ENCODE measurements around the gene TMUB1.

The TMUB1 gene

DNA sequence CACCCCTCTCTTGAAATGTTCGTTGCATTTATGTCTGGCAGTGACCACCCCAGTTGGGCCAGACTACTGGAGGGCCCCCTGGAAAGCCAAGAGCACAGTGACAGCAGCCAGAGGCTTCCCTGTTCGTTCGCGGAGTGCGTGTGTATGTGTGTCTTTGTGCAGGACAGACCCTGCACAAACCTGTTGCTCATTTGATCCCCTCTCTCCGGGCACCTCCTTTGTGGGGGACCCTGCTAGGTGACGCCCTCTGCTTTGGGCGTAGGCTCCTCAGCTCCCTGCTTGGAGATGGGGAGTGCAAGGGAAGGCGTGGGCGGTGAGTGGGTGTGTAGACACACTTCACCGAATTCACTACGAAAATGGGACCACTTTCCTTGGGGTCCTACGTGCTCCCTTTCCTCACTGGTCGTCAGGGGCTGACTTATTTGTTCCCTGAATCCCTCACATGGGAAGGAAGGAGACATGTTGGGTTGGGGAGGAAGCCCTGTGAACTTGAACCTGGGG, 41.7 kb upstream of the TMUB1 start:
- intact Hi-C loops (cut with micrococcal nuclease) = loop anchor here (5.0 kb wide), 1 partner anchor 47 kb away; no protein-coding TSS in a partner anchor
- no peaks in the 10 kb centered on the region for H3K27me3 Mint-ChIP-seq
- H3K4me1 Mint-ChIP-seq (ENCODE audit: low read depth) = peaks cover 21% of the 10 kb centered on the region
- H3K9me3 Mint-ChIP-seq = no peaks in the 10 kb centered on the region
- peaks cover 100% of the 10 kb centered on the region for H3K36me3 Mint-ChIP-seq (ENCODE audit: low read depth)
- no peak overlapping the region for H3K27ac Mint-ChIP-seq
- no peak overlapping the region for H3K4me3 Mint-ChIP-seq

DNA sequence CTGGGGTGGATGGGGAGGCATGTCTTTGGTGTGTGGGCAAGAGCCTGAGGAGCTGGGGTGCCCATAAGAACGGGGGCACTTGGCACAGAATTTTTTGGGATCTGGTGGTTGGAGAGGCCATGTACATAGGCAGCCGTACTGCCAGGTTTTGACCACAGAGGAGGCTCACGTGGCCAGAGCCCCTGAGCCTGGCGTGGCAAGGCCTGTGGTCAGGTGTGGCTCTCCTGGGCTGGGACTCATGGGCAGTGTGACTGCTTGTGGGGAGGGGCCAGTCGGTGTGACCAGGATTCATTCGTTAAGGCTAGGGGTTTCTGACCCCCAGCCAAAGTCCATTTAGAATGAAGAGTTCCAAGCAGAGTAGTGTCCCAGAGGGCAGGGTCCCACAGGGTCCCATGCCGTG, 41.2 kb upstream of the TMUB1 start:
- H3K27ac Mint-ChIP-seq = no peak overlapping the region
- H3K36me3 Mint-ChIP-seq (ENCODE audit: low read depth) = peaks cover 100% of the 10 kb centered on the region
- H3K4me1 Mint-ChIP-seq (ENCODE audit: low read depth) = peaks cover 21% of the 10 kb centered on the region
- no peak overlapping the region for H3K4me3 Mint-ChIP-seq
- intact Hi-C loops (cut with micrococcal nuclease) = loop anchor here (5.0 kb wide), 1 partner anchor 48 kb away; no protein-coding TSS in a partner anchor
- H3K9me3 Mint-ChIP-seq = no peaks in the 10 kb centered on the region
- no peaks in the 10 kb centered on the region for H3K27me3 Mint-ChIP-seq

DNA sequence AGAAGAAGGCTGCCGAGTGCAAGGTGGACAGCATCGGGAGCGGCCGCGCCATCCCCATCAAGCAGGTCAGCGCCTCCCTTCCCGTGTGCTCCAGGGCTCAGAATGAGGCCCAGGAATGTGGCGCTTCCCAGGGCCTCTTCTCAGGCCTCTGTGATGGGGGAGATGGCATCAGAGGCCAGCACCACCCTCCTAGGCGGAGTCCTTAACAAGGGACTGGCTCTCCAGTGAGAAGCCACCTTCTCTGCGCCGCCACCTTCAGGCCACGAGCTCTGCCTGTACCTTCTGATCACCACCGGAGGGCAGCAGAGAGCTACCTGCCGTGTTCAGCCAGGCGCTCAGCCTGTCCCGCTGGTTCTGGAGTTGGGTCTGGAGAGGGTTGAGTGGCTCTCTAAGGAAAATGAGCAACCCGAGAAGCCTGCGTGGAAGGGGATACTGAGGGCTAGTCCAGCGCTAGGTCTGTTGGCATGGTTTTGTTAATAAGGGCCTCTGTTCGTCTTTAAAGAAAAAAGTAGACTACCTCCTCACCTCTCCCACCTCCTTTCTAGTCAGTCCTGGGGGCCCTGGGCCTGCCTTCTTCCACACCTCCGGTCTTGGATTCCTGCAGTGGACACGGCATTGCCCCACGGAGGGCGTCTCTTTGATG, 40.6 kb upstream of the TMUB1 start:
- H3K27ac Mint-ChIP-seq = no peak overlapping the region
- H3K4me1 Mint-ChIP-seq (ENCODE audit: low read depth) = peaks cover 25% of the 10 kb centered on the region
- H3K27me3 Mint-ChIP-seq = no peaks in the 10 kb centered on the region
- intact Hi-C loops (cut with micrococcal nuclease) = loop anchor here (5.0 kb wide), 1 partner anchor 48 kb away; no protein-coding TSS in a partner anchor
- H3K9me3 Mint-ChIP-seq = no peaks in the 10 kb centered on the region
- H3K36me3 Mint-ChIP-seq (ENCODE audit: low read depth) = peaks cover 100% of the 10 kb centered on the region
- H3K4me3 Mint-ChIP-seq = no peak overlapping the region

GRCh38 chr7:151123158-151123821, 40.0 kb upstream of the TMUB1 start:
- Mint-ChIP-seq H3K9me3 (no peaks in the 10 kb centered on the region), H3K4me1 (ENCODE audit: low read depth) (peaks cover 25% of the 10 kb centered on the region), H3K27ac (no peak overlapping the region), H3K4me3 (no peak overlapping the region), H3K27me3 (no peaks in the 10 kb centered on the region), H3K36me3 (ENCODE audit: low read depth) (peaks cover 100% of the 10 kb centered on the region)
- intact Hi-C loops (cut with micrococcal nuclease) = loop anchor here (5.0 kb wide), 1 partner anchor 49 kb away; no protein-coding TSS in a partner anchor

DNA sequence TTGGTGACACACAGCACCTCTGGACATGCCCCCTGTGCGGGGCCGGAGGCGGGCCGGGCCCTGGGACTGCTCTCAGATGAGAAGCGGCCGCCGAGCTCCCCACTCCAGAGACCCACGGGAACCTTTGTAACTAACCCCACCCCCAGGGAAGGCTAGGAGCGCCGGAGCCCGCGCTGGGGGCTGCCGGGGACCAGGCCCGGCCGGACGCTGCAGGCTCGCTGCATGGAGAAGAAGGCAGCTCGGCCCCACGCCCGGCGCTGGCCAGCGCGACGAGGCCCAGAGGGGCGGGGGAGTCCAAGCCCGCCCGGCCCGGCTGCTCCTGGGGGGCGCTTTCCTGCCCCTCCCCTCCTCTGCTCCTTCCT, 39.5 kb upstream of the TMUB1 start:
- intact Hi-C loops (cut with micrococcal nuclease) = loop anchor here (5.0 kb wide), 1 partner anchor 50 kb away; no protein-coding TSS in a partner anchor
- Mint-ChIP-seq H3K36me3 (ENCODE audit: low read depth) (peaks cover 100% of the 10 kb centered on the region), H3K4me1 (ENCODE audit: low read depth) (peaks cover 25% of the 10 kb centered on the region), H3K4me3 (no peak overlapping the region), H3K9me3 (no peaks in the 10 kb centered on the region), H3K27me3 (no peaks in the 10 kb centered on the region), H3K27ac (no peak overlapping the region)

- H3K4me1 Mint-ChIP-seq (ENCODE audit: low read depth) = peaks cover 25% of the 10 kb centered on the region
- no peaks in the 10 kb centered on the region for H3K9me3 Mint-ChIP-seq
- H3K36me3 Mint-ChIP-seq (ENCODE audit: low read depth) = peaks cover 100% of the 10 kb centered on the region
- intact Hi-C loops (cut with micrococcal nuclease) = loop anchor here (5.0 kb wide), 1 partner anchor 50 kb away; no protein-coding TSS in a partner anchor
- H3K4me3 Mint-ChIP-seq = no peak overlapping the region
- H3K27ac Mint-ChIP-seq = no peak overlapping the region
- no peaks in the 10 kb centered on the region for H3K27me3 Mint-ChIP-seq
Observed at GRCh38 chr7:151122276-151122675, 39.0 kb upstream of the TMUB1 start.

DNA sequence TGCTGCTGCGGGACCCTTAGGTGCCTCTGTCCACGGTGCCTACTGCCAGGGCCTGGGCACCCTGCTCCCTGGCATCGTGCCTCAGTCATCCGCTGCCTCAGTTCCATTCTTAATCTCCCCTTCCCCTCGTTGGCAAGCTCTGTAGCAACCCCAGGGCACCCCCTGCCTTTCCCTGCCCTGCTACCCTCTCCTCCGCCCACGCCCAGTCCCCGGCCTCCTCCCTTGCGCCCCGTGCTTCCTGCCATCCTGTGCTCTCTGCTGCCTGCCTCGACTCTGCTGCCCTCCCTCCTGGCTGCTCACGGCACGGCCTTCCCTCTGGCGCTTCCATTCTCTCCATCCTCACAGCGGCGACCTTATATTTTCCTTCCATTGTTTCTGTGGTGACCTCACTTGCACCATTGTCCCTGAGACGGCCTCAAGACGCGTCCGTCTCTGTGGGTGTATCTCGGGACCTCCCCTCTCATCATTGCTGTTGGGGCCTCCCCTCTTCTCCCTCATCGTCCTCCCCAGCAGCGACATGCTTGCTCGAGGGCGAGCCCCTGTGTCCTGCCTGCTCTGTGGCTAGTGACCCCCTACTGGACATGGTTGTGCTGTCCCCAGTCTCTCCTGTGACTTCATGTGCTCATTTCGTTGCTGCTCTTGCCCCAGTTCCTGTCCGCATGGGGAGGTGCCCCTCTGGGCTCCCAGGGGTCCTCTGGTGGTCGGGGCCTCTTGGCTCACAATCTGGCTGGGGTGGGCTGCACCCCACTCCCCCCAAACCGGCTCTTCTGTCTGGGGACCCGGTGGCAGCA, 38.3 kb upstream of the TMUB1 start:
- Mint-ChIP-seq H3K27me3 (no peaks in the 10 kb centered on the region), H3K4me1 (ENCODE audit: low read depth) (peaks cover 25% of the 10 kb centered on the region), H3K4me3 (no peak overlapping the region), H3K27ac (no peak overlapping the region), H3K9me3 (no peaks in the 10 kb centered on the region), H3K36me3 (ENCODE audit: low read depth) (peaks cover 100% of the 10 kb centered on the region)
- intact Hi-C loops (cut with micrococcal nuclease) = loop anchor here (5.0 kb wide), 1 partner anchor 51 kb away; no protein-coding TSS in a partner anchor

DNA sequence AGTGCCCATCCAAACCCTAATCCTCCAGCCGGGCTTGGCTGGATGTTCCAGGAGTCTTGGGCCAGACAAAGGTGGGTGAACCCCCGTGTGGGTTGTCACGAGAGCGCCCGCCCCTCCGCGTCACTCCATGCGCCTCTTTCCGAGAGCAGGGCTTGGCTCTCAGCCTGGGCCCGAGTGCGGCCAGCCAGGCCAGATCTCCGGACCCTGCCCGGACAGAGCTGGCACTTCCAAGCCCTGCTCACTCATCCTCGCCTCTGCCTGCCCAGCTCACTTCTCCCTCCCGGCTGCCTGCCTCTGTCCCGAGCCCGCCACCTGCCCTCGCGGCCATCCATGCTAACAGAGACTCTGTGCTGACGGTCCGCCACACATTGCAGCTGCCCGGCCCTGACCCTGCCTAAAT, 37.6 kb upstream of the TMUB1 start:
- H3K27ac Mint-ChIP-seq = no peak overlapping the region
- no peaks in the 10 kb centered on the region for H3K27me3 Mint-ChIP-seq
- intact Hi-C loops (cut with micrococcal nuclease) = loop anchor here (5.0 kb wide), 1 partner anchor 51 kb away; no protein-coding TSS in a partner anchor

DNA sequence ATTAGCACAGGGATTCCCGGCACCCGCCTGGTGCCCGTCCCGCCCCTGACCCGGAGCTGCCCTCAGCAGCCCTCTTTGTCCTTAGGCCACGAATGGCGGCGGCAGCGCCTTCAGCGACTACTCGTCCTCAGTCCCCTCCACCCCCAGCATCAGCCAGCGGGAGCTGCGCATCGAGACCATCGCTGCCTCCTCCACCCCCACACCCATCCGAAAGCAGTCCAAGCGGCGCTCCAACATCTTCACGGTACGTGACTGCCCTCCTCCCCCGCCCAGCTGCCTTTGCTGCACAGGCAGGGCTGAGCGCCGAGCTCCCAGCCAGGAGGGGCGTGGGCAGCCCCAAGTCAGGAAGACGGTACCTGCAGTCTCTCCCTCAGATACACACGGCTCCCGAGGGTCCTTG, 36.6 kb upstream of the TMUB1 start:
- Mint-ChIP-seq H3K4me1 (ENCODE audit: low read depth) (peaks cover 20% of the 10 kb centered on the region), H3K27me3 (no peaks in the 10 kb centered on the region)
- intact Hi-C loops (cut with micrococcal nuclease) = loop anchor here (5.0 to 10.0 kb wide), 2 partner anchors 52 to 65 kb away; partner anchors contain the start of genes CDK5 and SLC4A2

More for the DNA sequence above, 37.6 kb upstream of the TMUB1 start:
- H3K36me3 Mint-ChIP-seq (ENCODE audit: low read depth) = peaks cover 100% of the 10 kb centered on the region
- no peaks in the 10 kb centered on the region for H3K9me3 Mint-ChIP-seq
- H3K4me3 Mint-ChIP-seq = no peak overlapping the region
- H3K4me1 Mint-ChIP-seq (ENCODE audit: low read depth) = peaks cover 25% of the 10 kb centered on the region

DNA sequence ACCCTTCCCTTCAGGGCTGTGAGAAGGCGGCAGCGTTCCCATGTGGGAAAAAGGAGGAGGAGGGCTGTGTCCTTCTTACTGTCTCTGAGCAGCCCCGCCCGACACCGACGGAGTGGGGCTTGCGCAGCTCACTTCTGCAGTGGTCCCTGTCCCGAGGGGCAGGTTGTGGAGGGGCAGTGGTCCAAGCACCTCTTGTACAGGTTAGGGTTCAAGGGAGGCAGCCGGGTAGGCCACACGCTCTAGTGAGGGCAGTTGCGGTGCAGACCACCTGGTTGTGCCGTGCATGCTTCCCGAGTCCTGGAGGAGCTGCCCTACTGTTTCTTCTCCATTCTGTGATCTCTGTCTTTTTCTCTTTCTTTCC, 35.7 kb upstream of the TMUB1 start:
- intact Hi-C loops (cut with micrococcal nuclease) = loop anchor here (10.0 kb wide), 1 partner anchor 64 kb away; the partner anchor contains the start of genes CDK5 and SLC4A2
- peaks cover 4% of the 10 kb centered on the region for H3K27me3 Mint-ChIP-seq
- peaks cover 88% of the 10 kb centered on the region for H3K36me3 Mint-ChIP-seq (ENCODE audit: low read depth)
- peaks cover 15% of the 10 kb centered on the region for H3K4me1 Mint-ChIP-seq (ENCODE audit: low read depth)
- H3K4me3 Mint-ChIP-seq = no peak overlapping the region
- no peak overlapping the region for H3K27ac Mint-ChIP-seq
- no peaks in the 10 kb centered on the region for H3K9me3 Mint-ChIP-seq

More for the DNA sequence above, 36.6 kb upstream of the TMUB1 start:
- Mint-ChIP-seq H3K27ac (no peak overlapping the region), H3K4me3 (no peak overlapping the region), H3K9me3 (no peaks in the 10 kb centered on the region), H3K36me3 (ENCODE audit: low read depth) (peaks cover 94% of the 10 kb centered on the region)

DNA sequence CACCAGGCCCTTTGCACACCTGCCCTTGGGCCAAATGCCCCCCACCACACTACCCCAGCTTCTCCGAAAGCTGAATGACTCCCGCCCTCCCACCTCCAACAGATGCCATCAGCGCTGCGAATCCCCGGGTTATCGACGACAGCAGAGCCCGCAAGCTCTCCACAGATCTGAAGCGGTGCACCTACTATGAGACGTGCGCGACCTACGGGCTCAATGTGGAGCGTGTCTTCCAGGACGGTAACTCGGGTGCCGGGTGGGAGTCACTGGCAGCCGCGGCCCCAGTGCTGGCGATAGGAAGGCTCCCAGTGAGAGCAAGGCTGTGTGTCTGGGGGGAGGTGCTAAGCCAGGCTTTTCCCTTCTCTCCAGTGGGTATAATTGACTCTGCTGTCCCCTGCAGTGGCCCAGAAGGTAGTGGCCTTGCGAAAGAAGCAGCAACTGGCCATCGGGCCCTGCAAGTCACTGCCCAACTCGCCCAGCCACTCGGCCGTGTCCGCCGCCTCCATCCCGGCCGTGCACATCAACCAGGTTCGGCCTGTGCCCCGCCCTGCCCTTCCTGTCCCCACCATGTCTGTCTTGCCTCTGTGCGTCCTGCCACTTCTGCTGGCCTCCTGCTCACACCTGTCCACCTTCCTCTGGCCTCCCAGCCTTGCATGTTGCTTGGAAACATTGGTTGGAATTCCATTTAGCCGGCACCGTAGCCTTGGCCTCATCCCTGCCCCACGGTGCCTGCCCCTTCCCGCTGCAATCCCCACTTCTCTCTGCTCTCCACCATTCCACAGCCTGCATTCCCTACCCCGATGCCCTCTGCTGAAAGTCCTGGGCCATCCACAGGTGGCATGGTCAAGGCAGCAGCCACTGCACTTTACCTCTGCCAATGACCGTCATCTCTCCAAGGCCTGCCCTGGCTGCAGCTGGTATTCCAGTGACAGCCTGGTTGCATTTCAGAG, 35.1 kb upstream of the TMUB1 start:
- Mint-ChIP-seq H3K4me3 (no peak overlapping the region), H3K9me3 (no peaks in the 10 kb centered on the region), H3K27ac (no peak overlapping the region), H3K27me3 (peaks cover 11% of the 10 kb centered on the region), H3K36me3 (ENCODE audit: low read depth) (peaks cover 88% of the 10 kb centered on the region), H3K4me1 (ENCODE audit: low read depth) (peaks cover 16% of the 10 kb centered on the region)
- intact Hi-C loops (cut with micrococcal nuclease) = loop anchor here (10.0 kb wide), 1 partner anchor 64 kb away; the partner anchor contains the start of genes CDK5 and SLC4A2

DNA sequence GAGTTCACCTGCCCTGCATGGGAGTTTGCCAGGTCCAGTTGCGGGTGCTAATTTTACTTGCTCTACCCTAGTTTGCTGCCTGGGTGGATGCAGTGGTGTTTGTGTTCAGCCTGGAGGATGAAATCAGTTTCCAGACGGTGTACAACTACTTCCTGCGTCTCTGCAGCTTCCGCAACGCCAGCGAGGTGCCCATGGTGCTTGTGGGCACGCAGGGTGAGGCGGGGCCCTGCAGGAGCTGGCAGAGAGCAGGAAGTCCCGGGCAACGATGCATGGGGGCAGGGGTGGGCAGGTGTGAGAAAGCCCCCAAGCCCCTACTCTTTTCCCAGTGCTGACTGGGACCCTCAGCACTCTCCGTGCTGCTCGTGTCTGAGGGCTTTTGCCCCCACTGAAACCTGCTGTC, 34.3 kb upstream of the TMUB1 start:
- Mint-ChIP-seq H3K9me3 (no peaks in the 10 kb centered on the region), H3K4me1 (ENCODE audit: low read depth) (peaks cover 23% of the 10 kb centered on the region), H3K27me3 (peaks cover 19% of the 10 kb centered on the region), H3K4me3 (no peak overlapping the region), H3K36me3 (ENCODE audit: low read depth) (peaks cover 88% of the 10 kb centered on the region), H3K27ac (no peak overlapping the region)
- intact Hi-C loops (cut with micrococcal nuclease) = loop anchor here (10.0 kb wide), 1 partner anchor 63 kb away; the partner anchor contains the start of genes CDK5 and SLC4A2
